Endothelial cell of umbilical vein (primary cell): Measurements from ENCODE around the gene KRT34. TPM values are rescaled to one million over a fixed set of nuclear protein-coding genes. Genes with fewer than 3 reads are reported as not detected.

Experiments used
- BruUV-seq: library from RNA; stranded (reverse); fragments of 400-500 nt; replicated peaks from 2 replicates; lab custom pipeline; 2021; lab: Mats Ljungman, UMichigan
- CTCF ChIA-PET: fragments of 300-600, 350-600 bp; sonication (Branson Sonifier 250); formaldehyde crosslinking; loops from one replicate; lab custom pipeline; 2021; ENCODE audit warnings: antibody characterized with exemption, inconsistent platforms; lab: Charles Lee
- POLR2A ChIA-PET: fragments of 300-600, 350-600 bp; sonication (Branson Sonifier 250); formaldehyde crosslinking; loops from one replicate; lab custom pipeline; 2021; ENCODE audit warnings: antibody characterized with exemption, inconsistent platforms; lab: Charles Lee
- DNase-seq: peaks from one replicate; pipeline ENCODE4 v3.0.0-alpha.2; 2011; ENCODE audit warnings: low read depth, low spot score
- FAIRE-seq: peaks from 2 replicates; lab custom pipeline; 2011; peaks lifted over from hg19 to GRCh38; lab: Jason Lieb, UNC
- H2AFZ ChIP-seq: 2 replicates; pipeline ENCODE4 v1.6.0; 2012; ENCODE audit warnings: low read depth, low read length, control low read depth, inconsistent platforms
- H3K27ac ChIP-seq: 2 replicates; pipeline ENCODE4 v1.5.1; 2011; ENCODE audit warnings: low read depth, mild to moderate bottlenecking, control low read depth, low read length, moderate library complexity; ENCODE audit not compliant: insufficient read depth
- H3K27me3 ChIP-seq, 2 experiments: 2 replicates each; pipeline versions ENCODE4 v1.6.0 to v1.6.1; 2011; ENCODE audit warnings: low read length in 2 of 2, mixed read lengths in 1 of 2; ENCODE audit not compliant: control insufficient read depth in 2 of 2, insufficient read depth in 2 of 2
- H3K36me3 ChIP-seq, 2 experiments: 2 replicates in 1 of 2; 3 replicates in 1 of 2; pipeline ENCODE4 v1.5.1; 2011; ENCODE audit warnings: low read length in 2 of 2, mild to moderate bottlenecking in 1 of 2, moderate library complexity in 1 of 2; ENCODE audit not compliant: control insufficient read depth in 2 of 2, insufficient read depth in 2 of 2; ENCODE audit errors: extremely low read depth in 1 of 2
- H3K4me1 ChIP-seq: 3 replicates; pipeline ENCODE4 v1.5.1; 2011; ENCODE audit warnings: mild to moderate bottlenecking, low read length; ENCODE audit not compliant: control insufficient read depth, insufficient read depth; ENCODE audit errors: extremely low read depth
- H3K4me2 ChIP-seq: 2 replicates; pipeline ENCODE4 v1.6.1; 2011; ENCODE audit warnings: low read length, control low read depth, mixed read lengths; ENCODE audit not compliant: insufficient read depth
- H3K4me3 ChIP-seq, 3 experiments: fragments of 200-600 bp in 1 of 3; sonication (generic), shearing (Covaris generic) in 1 of 3; replicated peaks in 1 of 3; 2 replicates each; pipeline ENCODE4 v1.5.1; 2011 to 2016; ENCODE audit warnings: control low read depth in 3 of 3, low read length in 3 of 3, mild to moderate bottlenecking in 2 of 3, inconsistent platforms in 1 of 3, low read depth in 1 of 3, moderate library complexity in 1 of 3; ENCODE audit not compliant: insufficient read depth in 1 of 3
- H3K79me2 ChIP-seq: 2 replicates; pipeline ENCODE4 v1.6.0; 2012; ENCODE audit warnings: low read length, inconsistent platforms; ENCODE audit not compliant: control insufficient read depth, insufficient read depth
- H3K9ac ChIP-seq: replicated peaks from 2 replicates; pipeline ENCODE3; 2011; ENCODE audit warnings: low read length, control low read depth; ENCODE audit not compliant: insufficient read depth; ENCODE audit errors: extremely low read depth
- H3K9me1 ChIP-seq: replicated peaks from 3 replicates; pipeline ENCODE4 v1.6.0; 2011; ENCODE audit warnings: mild to moderate bottlenecking, low read length; ENCODE audit not compliant: control insufficient read depth, insufficient read depth; ENCODE audit errors: extremely low read depth
- H3K9me3 ChIP-seq: replicated peaks from 2 replicates; pipeline ENCODE4 v1.5.1; 2012; ENCODE audit warnings: low read length, inconsistent platforms; ENCODE audit not compliant: control insufficient read depth, insufficient read depth
- H4K20me1 ChIP-seq: replicated peaks from 2 replicates; pipeline ENCODE3; 2011; ENCODE audit warnings: mild to moderate bottlenecking, low read length; ENCODE audit not compliant: control insufficient read depth, insufficient read depth; ENCODE audit errors: extremely low read depth
- CTCF ChIP-seq, 2 donors: IDR thresholded peaks; 1 replicate in 1 of 2; 2 replicates in 1 of 2; pipeline ENCODE4 v1.5.1; 2011; ENCODE audit warnings: low read length in 2 of 2, mild to moderate bottlenecking in 2 of 2, moderate library complexity in 2 of 2, control low read depth in 1 of 2, inconsistent platforms in 1 of 2, low read depth in 1 of 2; ENCODE audit not compliant: insufficient read depth in 1 of 2; ENCODE audit errors: extremely low read depth in 1 of 2
- EZH2 ChIP-seq: IDR thresholded peaks from 2 replicates; pipeline ENCODE4 v1.6.1; 2012; ENCODE audit warnings: borderline replicate concordance, low read depth, mild to moderate bottlenecking, moderate library complexity, low read length, inconsistent platforms; ENCODE audit not compliant: severe bottlenecking
- FOS ChIP-seq: IDR thresholded peaks from 2 replicates; pipeline ENCODE4 v1.6.1; 2011; ENCODE audit warnings: mild to moderate bottlenecking, low read length, moderate library complexity, borderline replicate concordance; ENCODE audit not compliant: insufficient read depth
- GATA2 ChIP-seq: IDR thresholded peaks from 2 replicates; pipeline ENCODE4 v1.7.0; 2011; ENCODE audit warnings: low read depth, mild to moderate bottlenecking, moderate library complexity, mixed read lengths, low read length; ENCODE audit not compliant: insufficient read length, insufficient read depth
- JUN ChIP-seq: IDR thresholded peaks from 2 replicates; pipeline ENCODE4 v1.6.1; 2011; ENCODE audit warnings: borderline replicate concordance, low read depth; ENCODE audit not compliant: insufficient read length, insufficient read depth
- MYC ChIP-seq: IDR thresholded peaks from one replicate; pipeline ENCODE4 v1.6.1; 2011; ENCODE audit warnings: mild to moderate bottlenecking, low read depth, low read length
- POLR2A ChIP-seq: IDR thresholded peaks from 2 replicates; pipeline ENCODE4 v1.6.1; 2012; ENCODE audit warnings: low read depth, mild to moderate bottlenecking, control low read depth, low read length
- POLR2AphosphoS5 ChIP-seq: IDR thresholded peaks from 2 replicates; pipeline ENCODE4 v1.6.1; 2012; ENCODE audit warnings: low read depth, mild to moderate bottlenecking, control low read depth, low read length, moderate library complexity; ENCODE audit not compliant: insufficient read depth
- dilution Hi-C: fragments of 300-500 bp; cut with MboI; formaldehyde crosslinking; loops from one replicate; pipeline ENCODE4 v1.15.0; 2019; ENCODE audit warnings: low sequenced_read_pairs; ENCODE audit not compliant: extremely low pct_ligation_motif_present
- intact Hi-C: fragments of 100-400 bp; cut with micrococcal nuclease; formaldehyde crosslinking; loops from one replicate; pipeline ENCODE4 v1.10.0; 2022
- polyA plus RNA-seq, 4 experiments: library from polyadenylated mRNA; depleted of rRNA in 3 of 4; stranded (reverse) in 3 of 4; unstranded in 1 of 4; fragments of >200 nt; gene quantifications; 2 replicates each; pipeline versions ENCODE4 v1.2.1 to v1.2.3, GENCODE V29; 2011 to 2012; ENCODE audit warnings: missing spikeins in 1 of 4
- total RNA-seq: library from RNA; stranded (reverse); gene quantifications from 2 replicates; pipeline ENCODE4 v1.2.3, GENCODE V29; 2021
- TF ChIP-seq, protein P1 (sequence below): IDR thresholded peaks from 2 replicates; pipeline ENCODE4 v1.6.1; 2011; ENCODE audit not compliant: insufficient read depth, insufficient read length

KRT34 gene
- total and polyA plus RNA-seq, 2 donors (not counting 3 experiments of a cell fraction or from before 2014, with no cell fraction given), result not detected

GRCh38 chr17:41396340-41396739 is 14.2 kb upstream of the KRT34 start:
- POLR2A ChIA-PET, result no interaction called here

More at GRCh38 chr17:41396340-41396739, 14.2 kb upstream of the KRT34 start:
- peaks cover 11 to 28% of the 10 kb centered on the region in 2 experiments for H3K27me3 ChIP-seq
- H3K36me3 ChIP-seq, result no peaks in the 10 kb centered on the region
- H3K9me1 ChIP-seq, result no peaks in the 10 kb centered on the region
- no peak for DNase-seq
- no peaks in the 10 kb centered on the region for H3K4me1 ChIP-seq
- no peaks in the 10 kb centered on the region for H3K79me2 ChIP-seq
- no peak overlapping the region for H3K9ac ChIP-seq
- H4K20me1 ChIP-seq, result no peaks in the 10 kb centered on the region
- BruUV-seq, result no TSS peak
- H3K9me3 ChIP-seq, result no peaks in the 10 kb centered on the region
- no peak overlapping the region for H3K27ac ChIP-seq
- TF ChIP-seq GATA2 (no peak), POLR2A (no peak), EZH2 (no peak), JUN (no peak), POLR2AphosphoS5 (no peak), MYC (no peak), CTCF (IDR thresholded peaks at IDR 0.05; ENCODE audit: extremely low read depth in 1 of 2, insufficient read depth in 1 of 2, low read depth in 1 of 2, low read length in 2 of 2) (no peak), FOS (no peak)
- TF ChIP-seq, protein P1, sequence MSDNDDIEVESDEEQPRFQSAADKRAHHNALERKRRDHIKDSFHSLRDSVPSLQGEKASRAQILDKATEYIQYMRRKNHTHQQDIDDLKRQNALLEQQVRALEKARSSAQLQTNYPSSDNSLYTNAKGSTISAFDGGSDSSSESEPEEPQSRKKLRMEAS, result no peak
- H3K4me3 ChIP-seq, result no peak overlapping the region
- no peak for FAIRE-seq
- dilution Hi-C loops, result no loop called here
- CTCF ChIA-PET, result no interaction called here
- intact Hi-C loops, result no loop called here
- H2AFZ ChIP-seq, result no peak overlapping the region
- H3K4me2 ChIP-seq, result no peak overlapping the region
